K562 (cell line): ENCODE results near the gene DIP2B. TPM values are rescaled to one million over a fixed set of nuclear protein-coding genes. Genes with fewer than 3 reads are reported as not detected.

Experiments used
- ATAC-seq: fragments of 200-7000 bp; cut with Tn5 transposase; 3 replicates; pipeline ENCODE4 v1.9.1; 2020; ENCODE audit warnings: moderate library complexity
- BruUV-seq: library from RNA; stranded (reverse); fragments of 400-500 nt; replicated peaks from 2 replicates; lab custom pipeline; 2021; lab: Mats Ljungman, UMichigan
- CTCF ChIA-PET: fragments of 300-600 bp; formaldehyde crosslinking; extraction: SDS; loops from one replicate; lab custom pipeline; 2021; ENCODE audit warnings: low intra/inter-chr PET ratio; lab: Yijun Ruan, JAX
- POLR2A ChIA-PET: fragments of 300-600, 350-650 bp; sonication (Branson Sonifier 250); formaldehyde crosslinking; extraction: SDS; loops from one replicate; lab custom pipeline; 2021; ENCODE audit warnings: antibody characterized with exemption, inconsistent platforms; lab: Yijun Ruan, JAX
- DNase-seq, 4 experiments: peaks; one replicate each; pipeline versions ENCODE4 v3.0.0 to v3.0.0-alpha.2; 2011 to 2018; ENCODE audit warnings: low spot score in 3 of 4, mixed read lengths in 3 of 4; ENCODE audit errors: extremely low read depth in 1 of 4
- FAIRE-seq: peaks from 2 replicates; lab custom pipeline; 2011; peaks lifted over from hg19 to GRCh38; lab: Jason Lieb, UNC
- H2AFZ ChIP-seq: 2 replicates; pipeline ENCODE4 v1.6.0; 2011; ENCODE audit warnings: low read depth, low read length, control low read depth, inconsistent platforms
- H3K27ac ChIP-seq: fragments of 200-600 bp; 3 replicates; pipeline ENCODE4 v1.8.0; 2011; ENCODE audit warnings: low read depth, mild to moderate bottlenecking, control low read depth, inconsistent platforms, low read length, moderate library complexity, mixed read lengths; ENCODE audit errors: extremely low read depth
- H3K27me3 ChIP-seq, 2 experiments: fragments of 300-600 bp in 1 of 2; 2 replicates in 1 of 2; 3 replicates in 1 of 2; pipeline versions ENCODE4 v1.6.0 to v1.8.0; 2011; ENCODE audit warnings: inconsistent platforms in 2 of 2, low read length in 2 of 2, mild to moderate bottlenecking in 1 of 2, mixed read lengths in 1 of 2, moderate library complexity in 1 of 2; ENCODE audit not compliant: control insufficient read depth in 2 of 2, insufficient read depth in 2 of 2
- H3K36me3 ChIP-seq: fragments of 300-600 bp; 3 replicates; pipeline ENCODE4 v1.8.0; 2011; ENCODE audit warnings: mild to moderate bottlenecking, low read length, inconsistent platforms; ENCODE audit not compliant: control insufficient read depth, insufficient read depth
- H3K4me1 ChIP-seq, 2 experiments: fragments of 200-600 bp in 1 of 2; replicated peaks in 1 of 2; 2 replicates in 1 of 2; 3 replicates in 1 of 2; pipeline versions ENCODE4 v1.5.1 to v1.8.0; 2011; ENCODE audit warnings: inconsistent platforms in 2 of 2, low read length in 2 of 2, mild to moderate bottlenecking in 1 of 2, mixed read lengths in 1 of 2, moderate library complexity in 1 of 2; ENCODE audit not compliant: control insufficient read depth in 2 of 2, insufficient read depth in 2 of 2
- H3K4me2 ChIP-seq: 2 replicates; pipeline ENCODE4 v1.6.1; 2011; ENCODE audit warnings: low read length, control low read depth, inconsistent platforms, mixed read lengths; ENCODE audit not compliant: insufficient read depth
- H3K4me3 ChIP-seq: fragments of 200-600 bp; sonication (generic), shearing (Covaris generic); 2 replicates; pipeline ENCODE4 v1.5.1; 2016; ENCODE audit warnings: control low read depth, inconsistent platforms
- H3K79me2 ChIP-seq: fragments of 200-600 bp; 3 replicates; pipeline ENCODE4 v1.8.0; 2011; ENCODE audit warnings: low read length, inconsistent platforms; ENCODE audit not compliant: control insufficient read depth, insufficient read depth
- H3K9ac ChIP-seq, 2 experiments: 2 replicates each; pipeline versions ENCODE4 v1.6.0 to v1.6.1; 2011; ENCODE audit warnings: low read depth in 2 of 2, low read length in 2 of 2, control low read depth in 1 of 2, inconsistent platforms in 1 of 2, mild to moderate bottlenecking in 1 of 2, mixed read lengths in 1 of 2; ENCODE audit not compliant: insufficient read depth in 1 of 2
- H3K9me1 ChIP-seq: one replicate; pipeline ENCODE4 v1.6.0; 2011; ENCODE audit warnings: inconsistent platforms, mild to moderate bottlenecking, low read length, moderate library complexity; ENCODE audit not compliant: control insufficient read depth, insufficient read depth
- H3K9me3 ChIP-seq: replicated peaks from 2 replicates; pipeline ENCODE4 v1.5.1; 2011; ENCODE audit warnings: low read depth, low read length, inconsistent platforms; ENCODE audit not compliant: control insufficient read depth, insufficient read depth
- H4K20me1 ChIP-seq: replicated peaks from 2 replicates; pipeline ENCODE4 v1.6.1; 2011; ENCODE audit warnings: low read length, inconsistent platforms, mixed read lengths; ENCODE audit not compliant: control insufficient read depth, insufficient read depth
- FOXJ2 ChIP-seq: fragments of 200-800 bp; sonication (Bioruptor generic); IDR thresholded peaks from 2 replicates; pipeline ENCODE4 v1.6.1; 2016; ENCODE audit warnings: missing genetic modification characterization, missing compliant biosample characterization
- NCOA6 ChIP-seq: fragments of 450-650 bp; IDR thresholded peaks from 2 replicates; pipeline ENCODE4 v1.6.1; 2017; ENCODE audit warnings: mild to moderate bottlenecking
- WGBS: fragments of 100-300 bp; shearing (Covaris generic); methylation state at CpG from one replicate; pipeline ENCODE4 v1.1.6; 2016; ENCODE audit warnings: low coverage, mixed read lengths; ENCODE audit not compliant: insufficient coverage; ENCODE audit errors: missing lambda C conversion rate; 5-methylcytosine and 5-hydroxymethylcytosine counted together
- in situ Hi-C: fragments of 300-500 bp; cut with MboI; formaldehyde crosslinking; loops from 4 replicates; pipeline ENCODE4 v1.15.0; 2018; ENCODE audit warnings: inconsistent platforms, mixed read lengths
- intact Hi-C: fragments of 100-400 bp; cut with micrococcal nuclease; formaldehyde crosslinking; loops from 2 replicates; pipeline ENCODE4 v1.14.2; 2022
- polyA plus RNA-seq, 8 experiments: library from polyadenylated mRNA; depleted of rRNA in 4 of 8; stranded (reverse) in 5 of 8; unstranded in 3 of 8; fragments of >200 nt; fragmentation: Nextera tagmentation in 2 of 8; fragmentation: Illumina TruSeq in 1 of 8; extraction: Ambion mirVana in 2 of 8; extraction: Trizol in 1 of 8; gene quantifications; 2 replicates each; pipeline versions ENCODE4 v1.2.1 to v1.2.3, GENCODE V29; 2011 to 2014; ENCODE audit warnings: inconsistent platforms in 1 of 8, missing spikeins in 1 of 8
- total RNA-seq, 7 experiments: library from RNA; depleted of rRNA in 6 of 7; stranded (reverse); fragments of >200 nt in 6 of 7; fragmentation: Illumina TruSeq in 2 of 7; extraction: Trizol in 2 of 7; gene quantifications; 2 replicates each; pipeline versions ENCODE4 v1.2.1 to v1.2.3, GENCODE V29; 2011 to 2021; ENCODE audit warnings: low replicate concordance in 1 of 7
- TF ChIP-seq, protein P1 (sequence below): sonication (generic); IDR thresholded peaks from 2 replicates; pipeline ENCODE4 v1.6.1; 2016

The DIP2B gene
- total and polyA plus RNA-seq, 9 of the 15 experiments (the other 6 are each of a cell fraction or from before 2014, with no cell fraction given), result 4.6 to 26.1 (median 18.8) TPM

DNA sequence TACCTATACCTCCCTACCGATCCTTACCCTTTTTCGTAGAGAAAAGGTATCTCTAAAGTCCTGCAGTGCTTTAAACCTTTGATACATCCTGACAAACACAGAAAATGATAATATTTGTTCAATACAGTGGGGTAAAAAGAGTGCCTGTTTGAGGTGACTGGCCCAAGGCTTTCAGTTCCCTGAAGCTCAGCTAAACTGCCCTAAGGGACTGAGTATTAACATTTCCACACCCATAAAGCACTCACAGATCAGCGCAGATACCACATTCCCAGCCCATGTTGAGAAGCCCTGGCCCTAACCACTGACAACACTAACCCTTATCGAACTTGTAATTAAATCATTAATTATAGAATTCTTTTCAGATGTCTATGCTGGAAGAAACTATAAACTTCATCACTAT lies 108.7 kb downstream of the DIP2B start:
- Histone ChIP-seq H3K4me3 (no peak overlapping the region), H3K9me1 (no peaks in the 10 kb centered on the region), H3K4me2 (peak overlapping the region; percentile 43; the same call in 1 of the 2 replicates), H3K9ac (peak overlapping the region in 1 of 2 experiments; percentile 19; a peak in 1 of 4 replicates), H3K27ac (peak overlapping the region; percentile 38; the same call in 2 of the 3 replicates), H2AFZ (no peak overlapping the region), H3K9me3 (no peaks in the 10 kb centered on the region), H3K79me2 (peaks cover 54% of the 10 kb centered on the region), H3K27me3 (no peaks in the 10 kb centered on the region), H3K4me1 (peaks cover 0 to 59% of the 10 kb centered on the region in 2 experiments; a peak in 3 of 5 replicates), H3K36me3 (peaks cover 7% of the 10 kb centered on the region; the same call in 2 of the 3 replicates), H4K20me1 (no peaks in the 10 kb centered on the region)
- no TSS peak for BruUV-seq
- ATAC-seq, result peak; percentile 75
- intact Hi-C loops (no loop called here), in situ Hi-C loops (no loop called here)
- WGBS, result 41% methylated on average over 4 of the region's 4 CpGs
- ChIA-PET POLR2A (no interaction called here), CTCF (no interaction called here)
- peak; percentile 26 for FAIRE-seq
- TF ChIP-seq, protein P1, sequence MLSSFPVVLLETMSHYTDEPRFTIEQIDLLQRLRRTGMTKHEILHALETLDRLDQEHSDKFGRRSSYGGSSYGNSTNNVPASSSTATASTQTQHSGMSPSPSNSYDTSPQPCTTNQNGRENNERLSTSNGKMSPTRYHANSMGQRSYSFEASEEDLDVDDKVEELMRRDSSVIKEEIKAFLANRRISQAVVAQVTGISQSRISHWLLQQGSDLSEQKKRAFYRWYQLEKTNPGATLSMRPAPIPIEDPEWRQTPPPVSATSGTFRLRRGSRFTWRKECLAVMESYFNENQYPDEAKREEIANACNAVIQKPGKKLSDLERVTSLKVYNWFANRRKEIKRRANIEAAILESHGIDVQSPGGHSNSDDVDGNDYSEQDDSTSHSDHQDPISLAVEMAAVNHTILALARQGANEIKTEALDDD, result peak; percentile 48
- no peak for TF ChIP-seq FOXJ2 (tag)
- TF ChIP-seq NCOA6, result 0 out of 2 replicates have a peak, but pooled peaks have one; percentile 10
- peak in 1 of 4 experiments; percentile 24 for DNase-seq
